Measurements from ENCODE around the gene CAMSAP2.

CAMSAP2 gene

DNA sequence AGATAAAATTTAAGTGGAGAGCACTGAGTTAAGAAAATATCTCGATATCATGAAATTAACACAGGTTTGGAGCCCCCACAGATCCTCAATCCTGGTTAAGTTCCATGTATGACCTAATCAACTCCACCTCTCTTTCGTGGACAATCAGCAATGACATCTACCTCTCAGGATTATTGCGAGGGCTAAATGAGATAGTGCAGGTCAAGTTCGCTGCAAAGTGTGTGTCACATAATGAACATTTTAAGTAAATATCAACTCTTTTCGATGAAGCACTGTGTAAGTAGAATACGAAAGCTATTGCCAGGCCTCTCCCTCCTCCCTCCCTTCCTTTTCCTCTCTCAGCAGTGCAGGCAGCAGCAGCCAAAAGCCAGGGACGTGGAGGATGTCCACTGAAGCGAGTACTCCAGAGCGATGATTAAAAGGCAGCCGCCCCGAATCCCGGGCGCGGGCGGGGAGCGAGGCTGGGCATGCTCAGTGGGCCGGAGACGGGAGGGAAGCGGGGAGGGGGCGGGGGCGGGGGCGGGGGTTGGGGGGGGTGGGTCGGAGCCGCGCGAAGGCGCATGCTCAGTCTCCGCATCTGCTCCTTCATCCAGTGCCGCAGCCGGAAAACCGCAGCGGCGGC, at the start of gene CAMSAP2:
CAMSAP2 (plus strand) TSS at position 567 of the 622 bp plus-strand sequence. CDS start 935 bp downstream, outside the sequence.
- DNase-seq, result peak; percentile 92

GRCh38 chr1:200692316-200692715, 46.4 kb upstream of the CAMSAP2 start:
- no peak for DNase-seq

GRCh38 chr1:200693327-200693726, 45.4 kb upstream of the CAMSAP2 start:
- no peak for DNase-seq

- DNase-seq, result no peak
Observed at GRCh38 chr1:200694738-200695137, 44.0 kb upstream of the CAMSAP2 start.

DNA sequence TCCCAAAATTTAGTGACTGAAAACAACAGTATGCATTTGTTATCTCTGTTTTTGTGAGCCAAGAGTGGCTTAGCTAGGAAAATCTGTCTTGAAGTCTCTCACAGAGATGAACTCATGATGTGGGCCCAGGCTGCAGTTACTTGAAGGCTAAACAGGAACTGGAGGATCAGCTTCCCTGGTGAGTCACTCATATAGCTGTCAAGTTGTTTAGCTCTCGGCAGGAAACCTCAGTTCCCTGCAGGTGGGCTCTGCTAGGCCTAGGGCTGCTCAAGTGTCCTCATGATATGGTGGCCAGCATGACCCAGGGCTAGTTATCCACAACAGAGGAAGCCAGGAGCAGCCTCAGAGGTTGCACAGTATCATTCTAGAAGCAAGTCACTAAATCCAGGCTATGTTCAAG, 38.8 kb upstream of the CAMSAP2 start:
- DNase-seq, result no peak

DNA sequence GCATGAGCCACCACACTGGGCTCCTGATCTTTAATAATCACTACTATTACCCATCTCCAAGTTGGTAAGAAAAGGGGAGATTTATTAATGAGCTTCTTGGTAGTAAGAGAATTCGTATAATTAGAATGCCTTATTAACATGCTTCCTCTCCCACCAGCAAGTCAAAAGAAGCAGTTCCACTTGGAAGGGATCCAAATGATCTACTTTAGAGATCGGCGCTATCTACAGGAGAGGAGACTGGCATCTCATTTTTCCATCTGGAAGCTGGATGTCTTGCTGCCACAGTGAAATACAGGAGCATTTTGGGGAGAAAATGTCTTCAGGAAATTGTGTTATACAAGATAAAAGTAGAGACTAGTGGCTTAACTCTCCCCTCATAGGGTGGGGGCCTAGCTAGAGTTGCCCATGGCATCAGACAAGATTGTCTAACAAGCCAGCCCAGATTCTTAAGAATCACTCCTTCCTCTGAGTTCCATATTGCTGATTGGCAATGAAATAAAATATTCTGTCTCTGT, 33.6 kb upstream of the CAMSAP2 start:
- DNase-seq, result no peak

DNA sequence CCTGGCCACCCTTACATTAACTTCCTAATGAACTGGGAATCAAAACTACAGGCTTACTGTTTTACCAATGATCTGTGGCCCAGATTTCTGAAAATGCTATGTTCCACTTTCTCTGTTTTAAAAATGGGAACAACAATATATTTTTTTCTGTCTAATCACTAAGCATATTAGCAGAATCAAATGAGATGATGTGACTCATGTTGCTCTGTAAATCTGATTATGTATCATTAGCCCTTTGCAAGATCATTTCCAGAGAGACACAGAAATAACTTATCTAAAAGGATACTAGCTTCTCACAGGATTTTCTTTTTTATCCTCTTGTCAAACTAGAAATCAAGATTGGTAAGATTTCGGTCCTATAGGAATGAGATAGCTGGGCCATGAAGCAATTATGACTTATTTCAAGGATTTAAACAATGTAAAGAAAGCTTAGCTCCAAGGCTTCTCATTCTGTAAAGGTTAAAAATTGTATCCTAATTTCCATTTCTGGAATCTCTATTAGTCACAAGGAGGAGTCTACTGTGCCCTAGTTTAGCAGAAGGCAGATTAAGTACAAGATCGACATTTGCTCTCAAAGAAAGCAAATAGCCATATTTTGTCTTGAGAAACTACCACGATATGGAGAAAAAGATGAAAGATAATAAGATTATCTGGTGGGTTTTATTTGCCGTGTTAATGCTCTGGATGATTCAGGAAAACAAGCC, 32.4 kb upstream of the CAMSAP2 start:
- DNase-seq, result no peak

DNA sequence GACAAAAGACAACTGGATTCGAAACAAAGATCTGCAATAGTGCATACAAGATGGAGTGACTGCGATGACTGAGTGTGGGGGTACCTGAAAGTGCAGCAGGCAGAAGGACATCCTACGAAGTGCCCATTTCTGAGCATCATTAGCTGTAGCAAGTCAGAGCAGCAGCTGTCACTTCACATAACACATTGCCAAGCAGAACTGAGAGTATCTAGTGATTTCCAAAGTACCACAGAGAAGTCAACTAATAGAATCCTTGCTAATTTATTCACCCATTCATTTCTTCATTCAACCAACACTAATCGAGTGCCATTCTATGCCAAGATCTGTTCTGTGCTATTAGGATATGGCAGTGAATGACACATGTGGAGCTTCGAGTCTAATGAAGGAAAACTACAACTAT, 31.6 kb upstream of the CAMSAP2 start:
- DNase-seq, result no peak

- DNase-seq, result no peak
Observed at GRCh38 chr1:200708161-200708560, 30.5 kb upstream of the CAMSAP2 start.

DNA sequence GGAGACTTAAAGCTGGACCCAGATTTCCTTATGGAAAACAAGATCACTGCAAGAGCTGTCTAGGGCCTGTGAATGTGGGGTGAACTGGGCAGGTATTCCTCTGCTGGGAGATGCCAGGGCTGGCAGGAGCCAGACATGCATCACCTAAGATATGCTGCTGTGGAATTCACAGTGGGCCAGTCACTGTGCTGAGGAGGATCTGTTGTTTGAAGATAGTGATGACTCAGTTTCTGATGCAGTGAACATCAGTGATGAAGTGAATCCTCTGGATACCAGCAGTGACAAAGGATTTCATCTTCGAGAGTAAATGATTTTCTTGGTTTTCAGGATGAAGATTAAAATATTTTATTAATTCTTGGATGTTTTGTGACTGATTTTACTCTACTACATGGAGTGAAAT, 29.9 kb upstream of the CAMSAP2 start:
- DNase-seq, result no peak

DNA sequence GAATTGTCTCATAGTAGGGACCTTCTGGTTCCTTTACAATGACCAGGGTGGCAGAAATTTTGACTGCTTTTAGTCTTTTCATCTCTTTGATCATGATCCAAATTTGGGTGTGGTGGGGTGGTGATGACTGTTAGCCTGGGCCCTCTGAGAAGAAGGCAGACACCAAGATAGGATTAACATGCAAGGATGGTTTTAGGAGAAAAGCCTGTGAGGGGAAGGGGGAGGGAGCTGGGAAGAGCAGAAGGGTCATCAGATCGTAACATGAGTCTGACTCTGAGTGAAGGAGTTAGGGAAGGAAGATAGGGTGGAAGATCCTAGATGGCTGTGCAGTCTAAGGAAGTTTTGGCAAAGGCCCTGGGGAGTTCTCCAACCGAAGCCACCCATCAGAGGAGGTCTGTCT, 28.5 kb upstream of the CAMSAP2 start:
- DNase-seq, result no peak

- no peak for DNase-seq
Observed at GRCh38 chr1:200714504-200715187, 24.0 kb upstream of the CAMSAP2 start.

GRCh38 chr1:200720199-200720598, 18.5 kb upstream of the CAMSAP2 start:
- no peak for DNase-seq

- DNase-seq, result no peak
Observed at GRCh38 chr1:200724064-200724463, 14.6 kb upstream of the CAMSAP2 start.

- DNase-seq, result no peak
Observed at GRCh38 chr1:200727257-200727656, 11.4 kb upstream of the CAMSAP2 start.

- no peak for DNase-seq
Observed at GRCh38 chr1:200729863-200730262, 8.8 kb upstream of the CAMSAP2 start.

DNA sequence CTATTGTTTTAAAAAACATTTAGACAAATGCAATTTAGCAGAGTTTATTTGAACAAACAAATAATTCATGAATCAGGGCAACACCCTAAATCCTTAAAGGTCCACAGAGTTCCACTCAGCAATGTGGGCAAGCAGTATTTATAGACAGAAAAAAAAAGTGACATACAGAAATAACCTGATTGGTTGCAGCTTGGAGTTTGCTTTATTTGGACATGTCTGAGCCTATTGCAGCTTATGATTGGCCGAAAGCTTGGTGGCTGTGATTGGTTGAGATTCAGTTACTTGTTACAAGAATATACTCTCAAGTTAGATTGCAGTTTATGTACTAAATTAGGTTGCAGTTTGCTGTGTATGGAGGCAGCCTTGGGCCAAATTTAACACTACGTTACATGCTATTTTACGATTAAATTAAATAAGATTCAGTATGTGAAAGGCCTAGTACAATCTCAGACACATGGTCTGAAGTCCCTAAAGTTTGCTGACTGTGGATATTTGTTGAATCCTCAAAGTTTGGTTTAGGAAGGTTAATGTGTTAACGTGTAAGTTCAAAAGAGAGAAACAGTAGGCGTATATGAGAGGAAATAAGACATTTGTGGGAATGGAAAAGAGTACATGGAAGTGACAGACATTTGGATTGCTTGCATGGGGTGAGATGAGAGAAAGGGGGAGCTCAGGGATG, 6.9 kb upstream of the CAMSAP2 start:
- DNase-seq, result no peak

GRCh38 chr1:200732438-200732837, 6.3 kb upstream of the CAMSAP2 start:
- DNase-seq, result no peak

DNA sequence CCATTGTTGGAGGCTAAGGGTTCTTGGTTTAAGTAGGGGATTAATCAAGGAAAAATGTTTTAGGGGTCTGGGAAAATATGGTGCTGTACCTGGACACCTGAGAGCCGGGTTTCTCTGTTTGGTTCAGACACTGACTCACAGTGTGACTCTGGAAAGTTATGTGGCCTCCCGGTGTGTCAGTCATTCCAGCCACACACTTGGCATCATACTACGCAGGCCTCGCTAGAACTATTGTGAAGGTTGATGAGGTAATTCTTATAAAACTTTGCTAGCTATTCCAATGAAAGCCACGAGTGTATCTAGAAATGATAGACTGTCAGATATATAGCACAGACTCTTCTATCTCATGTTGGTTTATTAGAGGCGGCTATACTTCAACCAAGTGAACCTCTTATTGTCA, 4.8 kb upstream of the CAMSAP2 start:
- DNase-seq, result no peak

DNA sequence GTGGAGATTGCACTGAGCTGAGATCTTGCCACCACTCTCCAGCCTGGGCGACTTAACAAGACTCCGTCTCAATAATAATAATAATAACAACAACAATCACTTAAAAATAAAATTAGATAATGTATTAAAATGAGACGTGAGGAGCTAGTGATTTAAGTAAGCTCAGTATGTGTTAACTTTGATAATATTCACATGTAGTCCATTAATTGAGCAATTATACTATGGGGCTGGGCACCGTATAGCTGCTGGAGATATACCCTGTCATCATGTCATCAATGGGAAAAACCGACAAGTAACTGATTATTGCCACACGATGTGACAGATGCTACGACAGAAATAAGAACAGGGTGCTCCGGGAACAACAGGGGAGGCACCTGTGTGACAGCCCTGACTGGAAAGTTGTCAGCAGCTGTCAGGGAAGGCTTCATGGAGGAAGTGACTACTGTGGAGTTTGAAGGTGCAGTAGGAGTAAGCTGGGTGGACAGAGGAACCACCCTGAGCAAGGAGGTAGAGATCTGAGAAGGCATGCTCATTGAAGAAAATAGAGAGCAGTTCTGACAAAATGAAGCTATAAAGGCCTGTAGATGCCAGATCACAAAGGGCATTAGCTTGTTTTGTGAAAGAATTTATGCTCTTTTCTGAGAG, 924 bp upstream of the CAMSAP2 start:
- DNase-seq, result no peak

DNA sequence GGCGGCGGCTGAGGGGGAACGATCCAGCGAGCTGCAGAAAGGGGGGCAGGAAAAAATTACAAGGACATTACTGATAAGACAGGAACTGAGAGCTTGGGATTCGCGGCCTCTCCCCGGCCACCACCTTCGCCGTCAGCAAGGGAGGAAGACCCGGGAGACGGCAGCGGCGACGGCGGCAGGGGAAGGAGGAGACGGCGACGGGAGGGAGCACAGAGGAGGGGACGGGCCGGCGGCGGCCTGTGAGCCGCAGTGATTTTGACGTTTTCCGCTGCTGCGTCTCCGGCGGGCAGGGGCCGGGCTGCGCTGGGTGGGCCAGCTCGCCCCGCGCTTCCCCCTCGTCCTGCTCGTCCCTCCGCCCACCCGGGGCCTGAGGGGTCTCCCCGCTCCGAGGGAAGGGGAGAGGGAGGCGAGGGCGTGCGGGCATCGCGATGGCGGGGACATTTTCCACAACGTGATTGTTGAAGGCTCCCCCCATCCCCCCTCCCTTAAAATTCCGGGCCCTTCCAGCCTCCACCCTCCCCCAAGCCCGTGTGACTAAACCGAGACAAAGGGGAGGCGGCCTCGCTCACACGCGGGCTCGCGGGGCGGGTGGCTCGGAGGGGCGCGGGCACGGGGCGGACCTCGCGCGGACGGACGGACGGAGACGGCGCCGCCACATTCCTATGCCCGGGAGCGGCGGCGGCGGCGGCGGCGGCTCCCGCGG, 407 bp downstream of the CAMSAP2 start:
- peak; percentile 81 for DNase-seq
